Muscle of back (tissue), 11 donors: Measurements from ENCODE around the gene GAB4. TPM values are rescaled to one million over a fixed set of nuclear protein-coding genes. Genes with fewer than 3 reads are reported as not detected.

Experiments
- DNase-seq, 3 donors: peaks; one replicate each; pipeline versions ENCODE4 v3.0.0 to v3.0.0-alpha.2; 2013
- polyA plus RNA-seq, 10 donors: library from polyadenylated mRNA; unstranded; fragments of 120-200 nt; gene quantifications; one replicate each; pipeline ENCODE4 v1.2.1, GENCODE V29; 2013; ENCODE audit not compliant: insufficient read length in 10 of 10

Gene GAB4
- polyA plus RNA-seq, 10 donors = 0.07 TPM; not detected in 9

- DNase-seq = no peak
Observed at GRCh38 chr22:16988257-16988656, 19.8 kb downstream of the GAB4 start.

- DNase-seq = no peak
Observed at GRCh38 chr22:16987822-16988221, 20.2 kb downstream of the GAB4 start.

- DNase-seq = no peak
Observed at GRCh38 chr22:16975155-16975885, 32.7 kb downstream of the GAB4 start.

GRCh38 chr22:16974298-16975084 is 33.5 kb downstream of the GAB4 start:
- DNase-seq = no peak

GRCh38 chr22:16973591-16974297 is 34.3 kb downstream of the GAB4 start:
- DNase-seq = no peak

GRCh38 chr22:16972311-16972710 is 35.7 kb downstream of the GAB4 start:
- DNase-seq = no peak

- no peak for DNase-seq
Observed at GRCh38 chr22:16970446-16970845, 37.6 kb downstream of the GAB4 start.

- DNase-seq = no peak
Observed at GRCh38 chr22:16969508-16970327, 38.3 kb downstream of the GAB4 start.

- DNase-seq = no peak
Observed at GRCh38 chr22:16968218-16968595, 39.8 kb downstream of the GAB4 start.

- DNase-seq = no peak
Observed at GRCh38 chr22:16967453-16968217, 40.4 kb downstream of the GAB4 start.

- DNase-seq = no peak
Observed at GRCh38 chr22:16966251-16966650, 41.8 kb downstream of the GAB4 start.

- no peak for DNase-seq
Observed at GRCh38 chr22:16965560-16965959, 42.5 kb downstream of the GAB4 start.

GRCh38 chr22:16965083-16965482 is 42.9 kb downstream of the GAB4 start:
- no peak for DNase-seq

- DNase-seq = no peak
Observed at GRCh38 chr22:16964366-16964765, 43.7 kb downstream of the GAB4 start.

- DNase-seq = no peak
Observed at GRCh38 chr22:16963189-16963945, 44.7 kb downstream of the GAB4 start.

- no peak for DNase-seq
Observed at GRCh38 chr22:16962501-16962900, 45.5 kb downstream of the GAB4 start.

GRCh38 chr22:16961477-16962186 is 46.4 kb downstream of the GAB4 start:
- DNase-seq = no peak

- DNase-seq = no peak
Observed at GRCh38 chr22:16960884-16961249, 47.2 kb downstream of the GAB4 start.

GRCh38 chr22:16960220-16960883 is 47.7 kb downstream of the GAB4 start:
- no peak for DNase-seq
